ENCODE measurements around the gene AFDN.

AFDN gene

DNA sequence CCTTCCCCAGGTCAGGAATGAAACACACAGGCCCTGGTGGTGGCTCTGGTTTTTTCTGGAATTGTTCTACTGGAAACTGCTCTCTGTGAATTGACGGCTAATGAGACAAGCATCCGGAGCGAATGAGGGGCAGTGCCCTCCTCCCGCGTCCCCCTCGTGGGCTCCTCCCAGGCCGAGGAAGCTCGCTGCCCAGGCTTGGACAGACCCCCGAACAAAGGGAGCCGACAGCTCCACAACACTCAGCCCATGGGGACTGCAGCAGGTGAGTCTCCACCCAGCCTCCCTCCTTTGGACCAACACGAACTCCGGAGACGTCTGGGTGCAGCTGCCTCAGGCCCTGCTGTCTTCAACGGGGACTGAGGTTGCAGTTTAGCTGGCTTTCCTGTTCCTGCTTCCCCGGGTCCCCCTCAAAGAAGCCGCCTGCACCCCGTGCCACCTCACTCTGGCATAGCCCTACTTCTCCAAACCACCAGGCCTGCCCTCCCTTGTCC is 31.3 kb upstream of the AFDN start:
- no peak for DNase-seq

DNA sequence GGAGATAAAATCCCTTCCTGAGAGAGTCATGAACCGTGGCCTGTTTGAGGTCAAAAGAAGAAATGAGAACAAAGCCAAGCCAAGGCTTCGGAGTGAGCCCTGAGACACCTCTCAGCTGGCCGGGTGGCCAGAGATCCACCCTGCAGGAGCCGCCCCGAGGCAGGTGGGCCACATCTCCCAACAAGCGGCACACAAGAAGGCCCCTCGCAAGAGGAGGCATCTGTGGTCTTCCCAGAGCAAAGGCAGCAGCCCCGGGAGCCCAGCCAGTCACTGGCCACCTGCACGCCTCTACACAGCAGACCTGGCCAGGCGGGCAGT is 30.9 kb upstream of the AFDN start:
- DNase-seq, result no peak

DNA sequence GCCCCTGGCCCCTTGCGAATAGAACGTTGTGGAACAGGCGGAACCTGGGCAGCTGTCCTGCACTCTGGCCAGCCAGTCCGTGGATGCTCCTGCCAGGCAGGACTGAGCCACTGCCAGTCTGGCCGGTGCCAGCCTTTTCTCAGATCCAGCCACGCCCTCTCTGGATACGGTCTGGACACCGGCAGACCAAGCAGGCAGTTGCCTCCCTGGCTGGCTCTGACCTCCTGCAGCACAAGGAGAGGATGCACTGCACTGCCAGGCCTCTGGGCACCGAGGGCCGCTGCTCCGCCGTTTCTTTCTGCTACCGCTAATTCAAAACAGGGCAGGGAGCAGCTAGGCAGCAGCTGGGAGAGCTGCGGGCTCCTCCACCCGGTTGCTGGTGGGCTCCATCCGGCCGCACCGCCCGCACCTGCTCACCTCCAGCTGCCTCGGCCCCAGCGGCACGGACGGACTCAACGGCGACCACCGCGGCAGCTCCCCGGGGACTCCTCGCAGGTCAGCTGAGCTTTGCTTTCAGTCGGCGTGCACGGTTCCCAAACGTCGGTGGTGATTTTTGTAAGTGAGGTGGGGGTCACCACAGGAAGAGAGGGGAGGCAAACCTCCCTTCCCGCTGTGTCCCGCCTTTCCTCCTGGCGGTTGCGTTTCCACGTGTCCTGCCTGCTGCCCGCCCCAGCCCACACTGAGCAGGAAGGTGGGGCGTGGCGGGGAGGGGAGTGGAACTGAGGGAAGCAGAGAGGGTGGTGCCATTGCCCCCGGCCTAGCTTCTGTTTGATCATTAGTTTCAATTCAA is 30.3 kb upstream of the AFDN start:
- DNase-seq, result no peak

DNA sequence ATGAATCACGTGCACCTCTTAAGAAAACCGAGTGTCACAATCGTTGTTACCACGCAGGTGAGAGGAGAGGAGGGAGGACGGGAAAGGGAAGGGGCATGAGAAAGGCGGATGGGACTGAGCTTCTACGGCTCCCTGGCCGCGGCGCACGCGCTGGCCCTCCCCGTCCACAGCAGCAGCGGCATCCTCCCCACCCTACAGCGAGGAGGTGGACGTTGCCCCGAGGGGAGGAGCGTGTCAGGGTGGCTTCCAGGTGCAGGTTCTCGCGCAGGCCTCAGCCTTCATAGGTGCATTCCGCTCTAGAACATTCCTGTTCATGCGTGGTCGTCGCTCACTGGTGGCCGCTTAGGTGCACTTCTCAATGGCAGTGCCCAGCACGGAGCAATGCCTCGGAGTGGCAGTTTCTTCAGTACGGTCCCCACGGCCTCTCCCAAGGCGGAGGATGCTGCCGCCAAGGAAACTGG is 29.7 kb upstream of the AFDN start:
- DNase-seq, result no peak

DNA sequence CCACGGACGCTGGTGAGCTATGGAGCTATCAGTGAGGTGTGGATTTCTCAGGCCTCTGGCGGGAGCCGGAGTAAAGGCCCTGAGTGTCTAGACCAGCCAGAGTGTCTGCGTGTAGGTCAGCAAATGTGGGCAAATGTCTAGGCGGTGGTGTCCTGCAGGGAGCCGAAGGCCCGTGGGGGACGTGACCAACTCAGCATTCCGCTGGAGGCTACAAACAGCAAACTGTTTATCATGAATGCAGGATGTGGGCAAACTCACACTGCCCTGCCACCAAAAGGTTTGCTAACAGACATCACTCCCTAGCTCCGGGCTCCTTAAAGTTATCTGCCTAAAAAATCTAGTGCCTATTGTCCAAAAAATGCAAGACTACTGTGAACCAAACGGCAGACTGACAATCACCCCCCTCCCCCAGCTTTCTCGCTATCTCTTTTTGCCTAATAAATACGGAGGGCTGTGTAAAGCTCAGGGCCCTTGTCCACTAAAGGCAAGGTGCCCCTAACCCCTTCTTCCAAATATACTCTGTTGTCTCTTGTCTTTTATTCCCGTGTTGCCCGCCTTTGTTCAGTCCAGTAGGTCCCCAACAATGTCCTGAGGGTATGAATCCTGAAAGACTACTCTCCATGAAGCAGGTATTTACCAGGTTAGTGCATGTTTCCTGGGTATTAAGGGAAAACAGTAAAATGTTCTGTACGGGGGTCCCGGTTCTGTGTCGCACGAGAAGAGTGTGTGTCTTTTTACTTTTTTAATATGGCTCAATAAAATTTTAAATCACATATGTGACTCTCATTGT is 29.0 kb upstream of the AFDN start:
- DNase-seq, result no peak

DNA sequence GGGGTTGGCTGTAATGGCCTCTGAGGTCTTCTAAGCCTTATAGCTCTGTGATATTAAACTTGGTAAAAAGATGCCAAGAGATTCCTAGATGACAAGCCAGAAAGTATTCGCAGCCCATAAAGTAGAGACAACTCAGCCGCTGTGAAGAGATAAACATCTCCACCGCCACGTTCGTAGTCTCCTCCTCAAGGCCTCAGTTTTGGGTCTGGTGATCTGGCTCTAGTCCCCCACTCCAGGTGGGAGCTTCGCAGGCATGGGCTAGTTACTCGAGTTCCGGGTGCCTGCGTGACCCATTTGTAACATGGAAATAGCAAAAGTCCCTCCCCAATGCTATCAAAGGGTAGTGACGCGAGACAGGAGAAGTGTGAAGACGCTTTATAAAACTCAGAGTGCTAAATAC is 28.3 kb upstream of the AFDN start:
- DNase-seq, result no peak

DNA sequence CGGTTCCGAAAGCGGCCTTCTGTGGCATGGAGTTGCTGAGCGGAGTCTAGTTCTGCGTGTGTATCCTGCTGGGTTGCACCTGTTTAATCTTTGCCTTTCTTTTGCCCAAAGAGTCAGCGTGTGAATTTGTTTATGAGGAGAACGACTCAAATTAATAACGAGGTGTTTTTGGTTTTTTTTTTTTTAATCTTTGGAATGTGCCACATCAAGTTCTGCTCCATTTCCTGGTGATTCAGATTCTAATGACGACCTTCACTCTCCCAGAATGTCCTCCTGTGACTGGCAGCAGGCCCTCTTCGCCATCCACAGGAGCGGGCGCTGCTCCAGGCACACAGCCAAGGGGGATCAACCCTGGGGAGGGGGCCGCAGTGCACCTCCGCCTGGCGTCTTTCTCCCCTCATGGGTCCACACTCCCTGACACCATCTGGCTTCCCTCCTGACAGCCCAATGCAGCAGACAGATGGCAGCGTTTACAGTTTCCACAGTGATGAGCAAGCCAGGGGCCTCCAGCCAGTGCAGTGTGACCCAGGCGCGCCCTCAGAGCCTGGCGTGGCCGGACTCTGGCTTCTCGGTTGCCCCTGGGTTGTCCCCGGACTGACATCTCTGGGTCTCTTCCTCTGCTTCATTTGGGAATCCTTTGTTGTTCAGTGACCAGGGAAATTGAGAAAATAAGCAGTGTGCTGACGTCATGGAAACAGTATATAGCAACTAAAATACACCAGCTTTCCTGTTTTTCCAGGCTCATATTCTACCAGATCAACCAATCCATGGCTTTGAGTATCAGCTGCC is 27.5 kb upstream of the AFDN start:
- DNase-seq, result peak; percentile 89

DNA sequence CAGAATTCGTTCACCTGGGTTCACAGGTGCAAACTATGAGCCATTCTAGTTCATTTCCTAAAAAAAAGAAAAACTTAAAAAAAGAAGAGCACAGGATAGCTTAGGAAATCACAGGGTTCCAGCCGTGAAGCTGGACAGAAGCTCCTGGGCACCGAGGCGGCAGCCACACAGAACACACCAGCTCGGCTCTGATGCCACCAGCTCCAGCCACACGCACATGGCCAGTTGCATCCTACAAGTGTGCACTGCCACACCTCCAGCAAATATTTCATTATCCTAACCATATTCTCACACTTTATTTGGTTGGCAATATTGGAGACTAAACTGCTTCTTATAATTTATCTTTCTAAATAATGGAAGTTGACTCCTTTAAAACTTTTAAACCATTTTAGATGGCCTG is 26.2 kb upstream of the AFDN start:
- DNase-seq, result no peak

DNA sequence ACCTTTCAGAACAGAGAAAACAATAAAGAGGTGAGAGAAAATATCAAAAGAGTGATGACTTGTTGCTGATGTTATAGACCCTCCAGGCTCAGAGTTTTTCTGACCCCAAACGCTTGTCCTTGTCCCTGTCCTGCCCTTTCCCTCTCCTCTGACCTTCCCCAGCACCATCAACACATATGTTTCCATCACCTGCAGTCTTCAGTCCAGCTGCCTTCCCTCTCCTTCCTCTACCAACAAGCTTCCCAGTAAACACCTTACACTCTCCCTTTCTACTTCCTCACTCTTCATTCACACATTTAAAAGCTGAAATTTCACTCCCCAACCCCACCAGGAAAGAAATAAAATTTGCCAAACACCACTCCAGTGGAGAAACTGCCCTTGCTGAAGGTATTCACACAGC is 25.4 kb upstream of the AFDN start:
- DNase-seq, result no peak

DNA sequence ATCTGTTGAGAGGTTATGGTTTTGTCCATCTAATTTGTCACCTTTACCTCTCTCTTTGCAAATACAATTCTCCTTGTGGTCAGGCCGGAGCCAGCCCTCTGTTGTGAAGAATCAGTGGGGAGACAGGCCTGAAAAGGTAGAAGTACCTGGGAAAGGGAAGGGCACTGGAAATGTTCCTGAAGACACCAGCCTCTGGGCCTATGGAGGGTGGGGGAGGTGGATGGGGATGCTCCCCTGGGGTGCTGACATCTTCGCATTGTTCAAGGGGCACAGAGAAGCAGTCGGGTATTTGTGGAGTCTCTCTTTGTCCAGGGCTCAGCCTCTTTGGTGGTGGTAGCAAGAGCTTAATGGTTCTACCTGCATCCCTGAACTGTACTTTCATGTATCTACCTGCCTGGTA is 24.4 kb upstream of the AFDN start:
- DNase-seq, result no peak

DNA sequence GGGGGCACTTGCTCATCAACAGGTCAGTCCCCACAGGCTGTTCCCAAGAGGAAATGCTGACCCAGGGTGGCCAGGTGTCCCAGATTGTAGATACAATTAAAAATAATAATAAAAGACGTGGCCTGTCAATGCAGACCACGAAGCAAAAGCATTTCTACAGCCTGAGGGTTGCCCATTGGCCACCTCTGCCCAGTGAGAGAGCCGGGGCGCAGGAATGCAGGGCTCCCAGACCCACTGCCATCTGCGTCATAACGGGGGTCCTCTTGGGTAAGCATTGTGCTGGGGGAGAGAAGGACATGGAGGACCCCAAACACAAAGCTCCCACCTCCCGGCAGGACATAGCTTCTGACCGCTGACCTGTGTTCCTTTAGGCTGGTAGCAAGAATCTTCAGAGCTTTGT is 22.9 kb upstream of the AFDN start:
- no peak for DNase-seq

DNA sequence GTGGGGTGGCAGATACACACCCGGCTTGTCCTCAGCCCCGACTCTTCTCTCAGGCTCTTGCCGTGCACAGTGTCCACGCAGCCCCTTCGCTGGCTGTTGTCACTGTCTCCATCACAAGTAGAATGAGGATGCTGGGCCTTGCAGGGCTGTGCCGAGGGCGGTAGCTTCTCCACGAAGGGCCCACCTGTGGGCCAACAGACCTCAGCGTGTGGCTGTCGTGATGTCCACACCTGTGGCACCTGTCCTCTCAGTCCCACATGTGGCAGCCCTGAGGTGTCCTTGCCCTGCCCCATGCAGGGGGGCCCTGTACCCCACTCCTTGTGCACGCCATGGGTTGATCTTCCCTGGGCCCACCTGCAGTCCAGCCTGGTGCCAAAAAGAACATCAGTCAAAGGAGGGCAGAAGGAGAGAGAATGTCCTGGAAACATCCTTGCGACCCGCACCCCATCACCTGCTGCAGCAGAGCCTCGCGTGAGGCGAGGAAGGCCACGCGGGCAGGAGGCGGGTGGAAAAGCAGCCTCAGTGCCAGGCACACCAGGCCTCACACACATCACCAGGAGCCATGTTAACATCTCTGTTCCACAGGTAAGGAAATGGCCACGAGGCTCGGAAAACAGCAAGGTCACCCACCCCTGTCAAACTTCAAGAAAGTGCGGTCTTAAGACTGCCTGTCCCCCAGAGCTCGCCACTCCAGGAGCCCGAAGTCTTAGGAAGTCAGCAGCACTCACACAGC is 22.3 kb upstream of the AFDN start:
- DNase-seq, result no peak

DNA sequence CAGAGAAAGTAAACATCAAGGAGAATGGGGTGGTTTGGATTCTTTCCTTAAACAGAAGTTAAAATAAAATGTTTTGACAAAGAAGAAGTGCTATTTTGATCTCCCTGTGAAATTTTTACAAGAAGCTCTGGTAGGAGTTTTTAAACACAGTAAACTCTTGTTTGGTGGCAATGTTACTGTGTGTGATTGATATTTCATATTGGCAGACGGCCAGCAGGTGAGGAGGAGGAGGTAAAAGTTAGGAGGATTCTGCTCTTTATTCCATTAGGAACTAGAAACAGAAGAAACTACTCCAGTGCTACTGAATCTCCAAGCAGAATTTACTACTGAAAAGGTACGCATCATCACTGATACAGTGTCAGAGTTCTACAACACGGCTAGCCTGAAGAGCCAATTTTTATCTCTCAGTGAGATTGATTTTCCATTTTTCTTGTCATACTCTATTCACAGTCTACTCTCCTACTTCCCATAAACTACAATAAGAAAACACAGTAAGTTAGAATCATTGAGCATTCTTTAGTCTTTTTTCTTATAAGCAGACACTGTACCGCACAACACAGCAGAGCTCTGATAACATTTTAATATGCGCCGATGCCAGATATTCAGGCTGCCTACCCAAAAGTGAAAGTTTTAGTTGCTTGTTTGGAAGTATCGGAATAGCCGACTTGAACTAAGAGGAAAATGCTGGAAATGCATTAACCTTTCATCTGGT is 21.2 kb upstream of the AFDN start:
- peak; percentile 32 for DNase-seq

DNA sequence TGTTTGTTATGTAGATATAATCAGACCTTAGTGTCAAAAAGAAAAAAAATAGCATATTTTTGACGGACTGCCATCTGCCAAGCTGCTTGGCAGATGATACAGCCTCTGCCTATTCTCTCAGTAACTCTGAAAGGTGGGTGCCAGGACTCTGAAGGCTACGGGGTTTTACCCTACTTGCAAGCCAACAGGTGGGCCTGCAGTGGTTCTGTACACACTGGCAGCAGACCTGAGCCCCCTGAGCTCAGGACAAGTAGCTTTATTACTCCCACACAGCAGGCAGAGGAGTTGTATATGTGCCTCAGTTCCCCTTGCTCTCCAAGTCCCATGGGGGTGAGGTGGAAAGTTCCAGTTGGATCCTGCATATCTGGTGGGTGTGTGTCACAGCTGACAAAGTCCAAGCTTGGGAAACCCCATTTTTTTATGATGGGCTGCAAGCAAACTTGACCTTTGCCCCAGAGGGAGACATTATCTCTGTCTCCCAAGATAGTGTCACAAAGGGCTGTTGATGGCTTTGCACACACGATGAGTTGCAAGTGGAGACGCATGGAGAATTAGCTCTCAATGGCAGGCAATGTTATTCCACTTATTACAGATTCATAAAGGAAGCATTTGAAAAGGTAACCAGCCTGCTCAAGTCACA is 20.5 kb upstream of the AFDN start:
- DNase-seq, result peak; percentile 42

DNA sequence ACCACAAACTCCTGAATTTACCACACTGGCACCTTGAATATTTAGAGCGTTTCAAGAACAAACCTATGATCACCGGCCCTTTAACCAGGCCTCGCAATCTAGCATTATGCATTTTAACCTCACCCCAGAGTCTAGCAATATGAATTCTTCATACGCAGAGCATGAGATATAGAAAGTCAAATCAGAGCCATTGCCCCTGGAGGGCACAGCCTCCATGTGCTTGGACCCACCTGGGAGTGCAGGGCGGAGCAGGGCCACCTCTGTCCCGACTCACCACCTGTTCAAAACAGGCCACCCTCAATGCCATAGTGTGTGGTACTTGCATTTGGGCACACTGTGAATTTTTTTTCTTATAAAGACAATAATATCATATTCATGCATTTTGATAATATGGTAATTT is 19.5 kb upstream of the AFDN start:
- DNase-seq, result no peak

DNA sequence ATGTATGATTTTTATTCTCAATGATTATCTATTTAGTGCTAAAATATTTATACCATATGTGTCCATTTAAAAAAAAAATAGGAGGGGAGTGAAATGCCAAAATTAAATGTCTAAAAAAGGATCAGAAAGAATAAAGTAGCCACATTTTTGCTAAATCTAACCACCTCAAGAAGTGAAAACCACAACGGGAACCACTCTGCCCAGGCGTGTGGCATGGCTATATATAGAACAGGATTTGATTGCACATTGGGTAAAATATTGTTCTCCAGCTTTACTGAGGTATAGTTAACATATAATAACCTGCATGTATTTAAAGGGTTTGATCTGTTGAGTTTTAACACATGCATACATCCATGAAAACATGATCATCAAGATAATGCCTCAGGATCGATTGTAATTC is 19.0 kb upstream of the AFDN start:
- no peak for DNase-seq

DNA sequence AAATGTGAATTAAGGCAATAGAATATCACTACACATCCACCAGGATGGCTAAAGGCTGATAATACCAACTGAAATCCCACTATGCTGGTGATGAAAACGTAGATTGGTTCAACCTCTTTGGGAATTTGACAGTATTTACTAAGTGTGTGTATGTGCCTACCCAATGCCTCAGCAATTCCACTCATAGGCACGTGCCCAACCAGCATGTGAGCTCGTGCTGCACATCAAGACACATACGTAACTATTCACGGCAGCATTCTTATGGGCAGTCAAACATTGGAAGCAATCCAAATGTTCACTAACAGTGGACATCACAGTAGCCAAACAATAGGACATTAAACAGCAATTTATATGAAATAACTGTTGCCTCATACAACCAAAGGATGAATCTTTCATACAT is 15.7 kb upstream of the AFDN start:
- no peak for DNase-seq

DNA sequence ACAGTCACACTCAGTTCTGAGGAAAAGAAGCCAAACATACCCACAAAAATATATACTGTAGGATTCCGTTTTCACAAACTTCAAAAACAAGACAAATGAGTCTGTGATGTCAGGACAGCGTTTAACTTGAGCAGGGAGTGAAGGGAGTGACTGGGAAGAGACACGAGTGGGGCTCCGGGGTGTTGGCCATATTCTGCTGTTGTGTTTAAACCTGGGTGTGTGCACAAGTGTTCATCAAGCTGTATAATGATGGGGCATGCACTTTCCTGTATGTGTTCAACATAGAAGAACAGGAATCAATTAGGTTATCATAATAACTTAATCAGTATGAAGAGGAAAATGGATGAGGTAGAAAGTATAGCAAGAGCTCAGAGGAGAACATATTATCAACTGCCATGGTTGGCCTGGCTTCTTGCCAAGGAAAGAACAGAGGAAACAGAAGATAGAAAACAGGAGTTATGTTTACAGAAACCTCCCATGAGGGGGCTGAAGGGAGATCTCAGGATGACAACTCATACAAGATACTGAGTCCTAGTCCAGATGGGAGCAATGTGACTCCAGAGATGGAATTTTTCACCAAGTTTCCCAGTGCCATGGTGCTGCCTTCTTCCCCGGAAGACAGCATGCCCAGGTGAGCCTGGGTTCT is 15.1 kb upstream of the AFDN start:
- no peak for DNase-seq

DNA sequence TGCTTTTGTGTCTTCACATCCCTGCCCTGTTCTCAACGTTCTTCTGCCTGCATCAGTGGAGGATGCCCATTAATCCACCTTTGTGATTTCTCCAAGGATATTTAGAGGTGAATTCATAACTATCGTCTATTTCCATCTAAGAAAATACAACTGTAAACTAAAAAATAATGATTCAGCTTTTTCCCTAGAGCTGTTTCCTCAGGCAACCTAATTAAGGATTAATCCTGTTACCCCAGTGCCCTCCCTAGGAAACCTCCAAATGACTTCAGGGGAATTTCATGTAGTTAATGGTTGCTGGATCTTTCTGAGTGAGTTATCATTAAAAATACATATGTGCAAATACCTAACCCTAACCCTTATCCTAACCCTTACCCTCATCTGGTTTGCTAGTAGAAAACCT is 14.6 kb upstream of the AFDN start:
- DNase-seq, result no peak

DNA sequence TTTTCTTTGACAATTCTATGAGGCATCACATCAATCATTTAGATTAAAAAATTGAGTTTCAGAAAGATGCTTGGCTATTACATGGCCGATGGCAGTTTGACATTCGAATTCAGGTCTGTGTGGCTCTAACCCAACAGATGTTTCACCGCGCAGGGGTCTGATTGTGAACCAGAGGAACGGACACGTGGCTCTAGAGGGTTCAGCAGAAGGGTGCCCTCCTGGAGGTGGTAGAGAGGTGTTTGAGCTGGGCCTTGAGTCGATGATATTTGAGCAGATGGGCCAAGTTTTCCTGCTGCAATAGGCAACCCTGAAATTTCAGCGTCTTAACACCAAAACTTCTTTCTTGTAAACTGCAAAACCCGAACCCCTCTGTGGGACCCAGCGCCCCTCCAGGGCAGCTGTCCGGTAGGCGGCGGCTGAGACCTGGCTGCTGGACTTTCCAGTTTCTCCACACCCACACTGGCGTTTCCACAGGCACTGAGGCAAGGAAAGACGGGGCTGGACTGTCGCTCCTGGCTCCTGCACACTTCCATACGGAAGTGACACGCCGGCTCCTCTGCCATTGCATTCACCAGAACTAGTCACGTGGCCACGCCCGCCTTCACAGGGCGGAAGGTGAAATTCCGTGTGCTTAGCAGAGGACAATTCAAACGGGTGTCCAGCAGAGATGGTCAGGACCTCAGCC is 11.3 kb upstream of the AFDN start:
- no peak for DNase-seq

DNA sequence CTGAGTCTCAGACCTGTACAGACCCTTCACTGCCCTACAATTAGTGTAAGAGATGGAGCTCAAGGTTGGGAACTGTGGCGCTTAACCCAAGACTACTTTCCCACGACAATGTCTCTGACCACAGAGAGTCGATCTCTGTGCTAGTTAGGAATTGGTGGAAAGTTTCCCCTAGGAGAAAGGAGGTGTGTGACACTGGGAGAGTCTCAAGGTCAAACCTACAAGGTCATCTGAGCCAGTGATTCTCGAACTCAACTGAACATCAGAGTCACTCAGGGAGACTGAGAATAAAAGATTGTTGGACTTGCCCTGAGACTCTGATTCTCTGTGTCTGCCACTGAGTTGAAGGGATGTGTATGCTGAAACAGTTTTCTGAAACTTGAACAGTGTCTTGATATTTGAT is 9.7 kb upstream of the AFDN start:
- no peak for DNase-seq
